Measurements from ENCODE around the gene SYTL3. TPM values are rescaled to one million over a fixed set of nuclear protein-coding genes. Genes with fewer than 3 reads are reported as not detected.
"Not testable (repeated sequence)": the region's sequence is repeated elsewhere in the genome, so short reads cannot be mapped to it uniquely, and the experiment has no call there.

Gene SYTL3
- total RNA-seq (6.7 and 9.9 TPM in 2 replicates), polyA plus RNA-seq (11.4 and 15.9 TPM in 2 replicates)

GRCh38 chr6:158649289-158650143 is at the start of gene SYTL3:
Gene SYTL3, plus strand, starts transcription at chr6:158650054. Its CDS starts 13,215 bp downstream, at chr6:158663269.
- Histone ChIP-seq H3K9me3 (ENCODE audit: low read depth) (no peaks in the 10 kb centered on the region), H3K4me3 (no peak within 1 kb of the TSS), H3K4me1 (ENCODE audit: low read depth) (peaks cover 49% of the 10 kb centered on the region), H3K27me3 (no peaks in the 10 kb centered on the region), H3K36me3 (no peaks in the 10 kb centered on the region), H3K27ac (peak within 1 kb of the TSS; percentile 94)
- TF ChIP-seq CTCF (IDR thresholded peaks at IDR 0.05; ENCODE audit: low read depth, low read length): no peak
- DNase-seq (ENCODE audit: low read depth in 1 of 2, low spot score in 1 of 2): peak in 1 of 2 donors; percentile 92

- TF ChIP-seq CTCF (IDR thresholded peaks at IDR 0.05; ENCODE audit: low read depth, low read length): no peak
- Histone ChIP-seq H3K4me1 (ENCODE audit: low read depth) (peaks cover 7% of the 10 kb centered on the region), H3K36me3 (peaks cover 10% of the 10 kb centered on the region), H3K27ac (peak overlapping the region; percentile 30), H3K27me3 (no peaks in the 10 kb centered on the region), H3K4me3 (no peak overlapping the region), H3K9me3 (ENCODE audit: low read depth) (no peaks in the 10 kb centered on the region)
- no peak for DNase-seq (ENCODE audit: low read depth in 1 of 2, low spot score in 1 of 2)
These were observed 46.4 kb upstream of the SYTL3 start for GRCh38 chr6:158603261-158604047.

- peaks cover 7% of the 10 kb centered on the region for H3K4me1 ChIP-seq (ENCODE audit: low read depth)
- peak overlapping the region; percentile 30 for H3K27ac ChIP-seq
- DNase-seq (ENCODE audit: low read depth in 1 of 2, low spot score in 1 of 2): no peak
- H3K9me3 ChIP-seq (ENCODE audit: low read depth): no peaks in the 10 kb centered on the region
- peaks cover 10% of the 10 kb centered on the region for H3K36me3 ChIP-seq
- no peaks in the 10 kb centered on the region for H3K27me3 ChIP-seq
- H3K4me3 ChIP-seq: no peak overlapping the region
- no peak for TF ChIP-seq CTCF (IDR thresholded peaks at IDR 0.05; ENCODE audit: low read depth, low read length)
These were observed 45.8 kb upstream of the SYTL3 start for GRCh38 chr6:158604048-158604406.

GRCh38 chr6:158605266-158605878 is 44.5 kb upstream of the SYTL3 start:
- TF ChIP-seq CTCF (IDR thresholded peaks at IDR 0.05; ENCODE audit: low read depth, low read length): peak; percentile 76
- Histone ChIP-seq H3K36me3 (peaks cover 10% of the 10 kb centered on the region), H3K9me3 (ENCODE audit: low read depth) (no peaks in the 10 kb centered on the region), H3K4me3 (no peak overlapping the region), H3K27ac (peak overlapping the region; percentile 28), H3K4me1 (ENCODE audit: low read depth) (peaks cover 18% of the 10 kb centered on the region), H3K27me3 (no peaks in the 10 kb centered on the region)
- peak; percentile 76 to 81 for DNase-seq (ENCODE audit: low read depth in 1 of 2, low spot score in 1 of 2)

GRCh38 chr6:158606011-158606410 is 43.8 kb upstream of the SYTL3 start:
- peak overlapping the region; percentile 28 for H3K27ac ChIP-seq
- not testable (repeated sequence) for H3K36me3 ChIP-seq; H3K9me3 ChIP-seq (ENCODE audit: low read depth); H3K27me3 ChIP-seq; DNase-seq (ENCODE audit: low read depth in 1 of 2, low spot score in 1 of 2); H3K4me3 ChIP-seq
- H3K4me1 ChIP-seq (ENCODE audit: low read depth): peaks cover 24% of the 10 kb centered on the region
